ENCODE results near the gene ACTR3C. TPM values are rescaled to one million over a fixed set of nuclear protein-coding genes. Genes with fewer than 3 reads are reported as not detected.

The ACTR3C gene
- total RNA-seq, 1 experiment from 2014 or later: 4.5 TPM

DNA sequence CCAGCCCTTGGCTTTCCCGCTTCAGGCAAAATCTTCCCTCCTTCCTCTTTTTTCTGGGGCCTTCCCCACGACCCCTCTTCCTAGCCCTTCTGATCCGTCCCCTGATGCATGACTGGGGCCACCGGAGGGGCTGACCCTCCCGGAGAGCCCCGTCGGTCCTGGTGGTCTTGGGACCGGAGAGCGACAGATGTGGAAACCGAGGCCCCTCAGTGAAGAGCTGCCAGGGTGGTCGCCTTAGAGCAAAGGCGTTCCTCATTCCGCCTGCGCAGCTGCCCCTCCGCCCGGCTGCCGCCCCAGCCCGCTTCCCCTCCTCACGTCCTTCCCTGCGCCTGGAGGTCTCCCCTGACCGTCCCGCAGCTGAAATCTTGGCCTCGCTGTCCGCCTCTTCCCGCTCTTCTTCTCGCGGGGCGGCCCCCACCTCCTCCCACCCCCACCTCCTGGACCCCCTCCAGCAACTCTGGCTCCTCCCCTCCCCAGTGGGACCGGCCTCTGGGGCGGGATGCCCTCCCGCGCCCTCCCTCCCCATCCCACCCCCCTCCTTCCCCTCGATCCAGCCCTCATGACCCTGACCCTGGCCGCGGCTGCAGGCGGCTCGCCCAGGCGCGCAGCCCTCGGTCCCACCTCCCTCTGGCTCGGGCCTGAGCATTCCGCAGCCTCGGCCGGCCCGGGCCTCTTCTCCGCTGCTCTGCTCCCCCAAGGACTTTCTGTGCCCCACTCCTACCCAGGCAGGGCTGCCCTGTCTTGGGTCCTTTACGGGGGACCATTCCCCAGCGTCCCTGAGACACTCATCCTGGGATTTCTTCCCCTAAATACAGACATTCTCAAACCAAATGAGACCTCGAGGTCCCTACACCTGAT, 18.1 kb upstream of the ACTR3C start, which contains the start of gene RARRES2:
TSS of gene RARRES2 (minus strand) at position 367 of the 858 bp plus-strand sequence. CDS start 1,020 bp downstream, outside the sequence.
- H3K4me3 ChIP-seq (ENCODE audit: low read depth, low read length, poor library complexity, severe bottlenecking): no peak within 1 kb of the TSS
- POLR2A ChIA-PET (ENCODE audit: low non-redundant PET): no interaction called here
- CTCF ChIA-PET: no interaction called here
- H3K9me3 ChIP-seq (ENCODE audit: low read depth, low read length, poor library complexity, severe bottlenecking): no peaks in the 10 kb centered on the region
- no TSS peak for BruUV-seq (replicated peaks)
- H3K27me3 ChIP-seq (replicated peaks; ENCODE audit: insufficient read depth, low read depth, low read length, poor library complexity): no peaks in the 10 kb centered on the region
- DNase-seq (ENCODE audit: low spot score): no peak
- peaks cover 9% of the 10 kb centered on the region for H3K36me3 ChIP-seq (ENCODE audit: insufficient read depth, low read length, poor library complexity, severe bottlenecking)
- TF ChIP-seq, protein P1, sequence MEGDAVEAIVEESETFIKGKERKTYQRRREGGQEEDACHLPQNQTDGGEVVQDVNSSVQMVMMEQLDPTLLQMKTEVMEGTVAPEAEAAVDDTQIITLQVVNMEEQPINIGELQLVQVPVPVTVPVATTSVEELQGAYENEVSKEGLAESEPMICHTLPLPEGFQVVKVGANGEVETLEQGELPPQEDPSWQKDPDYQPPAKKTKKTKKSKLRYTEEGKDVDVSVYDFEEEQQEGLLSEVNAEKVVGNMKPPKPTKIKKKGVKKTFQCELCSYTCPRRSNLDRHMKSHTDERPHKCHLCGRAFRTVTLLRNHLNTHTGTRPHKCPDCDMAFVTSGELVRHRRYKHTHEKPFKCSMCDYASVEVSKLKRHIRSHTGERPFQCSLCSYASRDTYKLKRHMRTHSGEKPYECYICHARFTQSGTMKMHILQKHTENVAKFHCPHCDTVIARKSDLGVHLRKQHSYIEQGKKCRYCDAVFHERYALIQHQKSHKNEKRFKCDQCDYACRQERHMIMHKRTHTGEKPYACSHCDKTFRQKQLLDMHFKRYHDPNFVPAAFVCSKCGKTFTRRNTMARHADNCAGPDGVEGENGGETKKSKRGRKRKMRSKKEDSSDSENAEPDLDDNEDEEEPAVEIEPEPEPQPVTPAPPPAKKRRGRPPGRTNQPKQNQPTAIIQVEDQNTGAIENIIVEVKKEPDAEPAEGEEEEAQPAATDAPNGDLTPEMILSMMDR (conservative IDR thresholded peaks at IDR 0.05; ENCODE audit: low read depth, low read length): no peak
- no peak for TF ChIP-seq EZH2 (IDR thresholded peaks at IDR 0.05; ENCODE audit: borderline replicate concordance, low read depth, low read length, poor library complexity, severe bottlenecking)
- H3K27ac ChIP-seq (ENCODE audit: low read depth, low read length, poor library complexity, severe bottlenecking): no peak within 1 kb of the TSS
- intact Hi-C loops (cut with micrococcal nuclease; ENCODE audit: unreplicated experiment): no loop called here
- H3K4me1 ChIP-seq (ENCODE audit: insufficient read depth, low read length, poor library complexity, severe bottlenecking): no peaks in the 10 kb centered on the region

DNA sequence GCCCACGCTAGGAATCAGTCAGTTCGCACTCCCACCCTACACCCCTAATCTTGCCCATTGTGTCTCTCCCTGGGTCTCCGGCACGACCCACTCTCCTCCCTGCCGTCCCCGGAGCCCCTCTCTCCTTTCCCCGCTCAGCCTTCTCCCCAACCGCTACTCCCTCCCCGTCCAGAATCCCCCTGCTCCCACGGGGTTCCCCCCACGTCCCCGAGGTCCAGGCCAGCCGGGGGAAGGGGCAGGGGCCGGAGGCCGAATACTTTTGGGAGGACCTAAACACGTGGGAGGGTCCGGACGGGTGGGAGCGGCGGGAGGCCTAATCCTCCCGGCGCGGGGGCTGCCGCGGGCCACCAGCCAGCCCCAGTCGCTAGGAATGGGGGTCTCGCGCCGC, 17.5 kb upstream of the ACTR3C start:
- H3K4me1 ChIP-seq (ENCODE audit: insufficient read depth, low read length, poor library complexity, severe bottlenecking): no peaks in the 10 kb centered on the region
- no peak for DNase-seq (ENCODE audit: low spot score)
- no peak overlapping the region for H3K4me3 ChIP-seq (ENCODE audit: low read depth, low read length, poor library complexity, severe bottlenecking)
- CTCF ChIA-PET: no interaction called here
- no peaks in the 10 kb centered on the region for H3K9me3 ChIP-seq (ENCODE audit: low read depth, low read length, poor library complexity, severe bottlenecking)
- TF ChIP-seq, protein P1 (conservative IDR thresholded peaks at IDR 0.05; ENCODE audit: low read depth, low read length): no peak
- no peak for TF ChIP-seq EZH2 (IDR thresholded peaks at IDR 0.05; ENCODE audit: borderline replicate concordance, low read depth, low read length, poor library complexity, severe bottlenecking)
- H3K27ac ChIP-seq (ENCODE audit: low read depth, low read length, poor library complexity, severe bottlenecking): no peak overlapping the region
- H3K36me3 ChIP-seq (ENCODE audit: insufficient read depth, low read length, poor library complexity, severe bottlenecking): peaks cover 9% of the 10 kb centered on the region
- no peaks in the 10 kb centered on the region for H3K27me3 ChIP-seq (replicated peaks; ENCODE audit: insufficient read depth, low read depth, low read length, poor library complexity)
- POLR2A ChIA-PET (ENCODE audit: low non-redundant PET): no interaction called here
- intact Hi-C loops (cut with micrococcal nuclease; ENCODE audit: unreplicated experiment): no loop called here
- no TSS peak for BruUV-seq (replicated peaks)

DNA sequence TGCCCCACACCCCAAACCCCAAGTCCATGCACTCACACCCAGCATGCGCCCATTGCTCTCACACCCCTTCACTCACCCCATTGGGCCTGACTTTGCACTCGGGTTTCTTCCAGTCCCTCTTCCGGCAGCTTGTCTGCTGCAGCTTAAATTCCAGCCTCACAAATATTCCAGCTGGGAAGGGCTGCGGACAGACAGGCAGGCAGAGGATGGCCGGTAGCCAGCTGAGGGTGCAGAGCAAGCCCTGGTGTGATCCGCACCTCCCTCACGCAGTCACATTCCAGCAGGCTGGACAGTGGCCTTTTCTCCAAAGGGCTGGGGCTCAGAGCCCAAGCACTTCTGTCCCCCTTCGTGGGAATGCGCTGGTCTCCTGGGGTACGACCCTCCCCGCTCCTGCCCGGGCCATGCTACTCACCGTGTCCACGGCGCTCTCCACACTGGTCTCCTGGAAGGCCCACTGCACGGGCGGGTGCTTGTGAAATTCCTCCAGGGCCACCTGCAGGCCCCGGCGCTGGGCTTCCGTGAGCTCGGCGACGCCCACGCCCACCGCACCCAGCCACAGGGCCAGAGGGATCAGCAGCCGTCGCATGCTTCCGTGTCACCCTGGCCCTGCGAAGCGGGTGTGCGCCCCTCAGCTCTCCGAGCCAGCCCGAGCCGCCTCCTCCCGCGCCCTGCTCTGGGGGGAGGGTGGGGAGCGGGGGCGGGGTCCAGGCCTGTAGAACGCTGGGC, 16.8 kb upstream of the ACTR3C start:
- no peak for DNase-seq (ENCODE audit: low spot score)
- ChIA-PET CTCF (no interaction called here), POLR2A (ENCODE audit: low non-redundant PET) (no interaction called here)
- Histone ChIP-seq H3K36me3 (ENCODE audit: insufficient read depth, low read length, poor library complexity, severe bottlenecking) (peaks cover 9% of the 10 kb centered on the region), H3K9me3 (ENCODE audit: low read depth, low read length, poor library complexity, severe bottlenecking) (no peaks in the 10 kb centered on the region), H3K4me3 (ENCODE audit: low read depth, low read length, poor library complexity, severe bottlenecking) (no peak overlapping the region), H3K4me1 (ENCODE audit: insufficient read depth, low read length, poor library complexity, severe bottlenecking) (peaks cover 2% of the 10 kb centered on the region), H3K27ac (ENCODE audit: low read depth, low read length, poor library complexity, severe bottlenecking) (no peak overlapping the region), H3K27me3 (replicated peaks; ENCODE audit: insufficient read depth, low read depth, low read length, poor library complexity) (no peaks in the 10 kb centered on the region)
- TF ChIP-seq, protein P1 (conservative IDR thresholded peaks at IDR 0.05; ENCODE audit: low read depth, low read length): no peak
- TF ChIP-seq EZH2 (IDR thresholded peaks at IDR 0.05; ENCODE audit: borderline replicate concordance, low read depth, low read length, poor library complexity, severe bottlenecking): no peak
- intact Hi-C loops (cut with micrococcal nuclease; ENCODE audit: unreplicated experiment): no loop called here
- BruUV-seq (replicated peaks): no TSS peak
